HG02571 (cell line): Measurements from ENCODE around the gene UBE2Q1.
"Not testable (repeated sequence)": the region's sequence is repeated elsewhere in the genome, so short reads cannot be mapped to it uniquely, and the experiment has no call there.

Source experiments
- ATAC-seq: cut with Tn5 transposase; IDR thresholded peaks from one replicate; pipeline ENCODE4 v1.9.1; 2021; ENCODE audit warnings: mild to moderate bottlenecking, moderate library complexity; ENCODE audit not compliant: unreplicated experiment

Gene UBE2Q1

DNA sequence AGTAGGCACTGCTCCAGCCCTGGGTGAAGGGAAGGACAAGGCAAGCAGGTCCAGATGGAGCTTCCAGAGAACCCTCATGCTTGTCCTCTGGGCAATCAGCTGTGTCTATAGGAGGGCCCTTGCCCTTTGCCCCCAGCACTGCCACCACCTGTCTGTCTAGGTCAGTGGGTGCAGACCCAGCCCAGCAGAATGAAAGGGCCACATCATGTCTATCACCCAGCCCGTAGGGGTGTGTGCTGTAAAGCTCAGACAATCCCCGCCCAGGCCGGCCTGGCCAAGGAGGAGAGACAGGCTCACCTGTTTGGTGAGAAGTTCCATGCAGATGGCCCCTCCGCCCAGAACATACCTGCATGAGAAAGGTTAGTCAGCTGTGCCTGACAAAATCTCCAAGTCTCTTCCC lies 7.0 kb downstream of the UBE2Q1 start:
- no peak for ATAC-seq

DNA sequence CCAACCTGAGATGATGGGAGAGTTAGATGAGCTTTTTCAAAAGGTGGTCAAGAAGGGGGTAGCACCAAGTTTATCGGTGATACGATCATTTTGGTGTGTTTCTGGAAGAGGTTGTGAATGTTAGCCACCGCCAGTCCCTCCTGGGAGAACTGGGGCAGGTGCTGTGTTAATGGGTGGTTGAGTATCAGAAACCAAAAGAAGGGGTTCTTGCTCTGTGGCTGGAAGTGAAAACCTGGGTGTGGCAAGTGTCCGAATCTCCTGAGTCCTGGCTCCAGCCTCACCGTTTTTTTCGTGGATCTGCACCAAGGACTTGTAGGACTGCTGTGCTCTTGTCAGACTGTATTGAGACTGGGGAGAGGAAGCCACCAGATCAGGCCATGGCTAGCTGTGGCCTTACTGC lies 7.8 kb downstream of the UBE2Q1 start:
- ATAC-seq = no peak

DNA sequence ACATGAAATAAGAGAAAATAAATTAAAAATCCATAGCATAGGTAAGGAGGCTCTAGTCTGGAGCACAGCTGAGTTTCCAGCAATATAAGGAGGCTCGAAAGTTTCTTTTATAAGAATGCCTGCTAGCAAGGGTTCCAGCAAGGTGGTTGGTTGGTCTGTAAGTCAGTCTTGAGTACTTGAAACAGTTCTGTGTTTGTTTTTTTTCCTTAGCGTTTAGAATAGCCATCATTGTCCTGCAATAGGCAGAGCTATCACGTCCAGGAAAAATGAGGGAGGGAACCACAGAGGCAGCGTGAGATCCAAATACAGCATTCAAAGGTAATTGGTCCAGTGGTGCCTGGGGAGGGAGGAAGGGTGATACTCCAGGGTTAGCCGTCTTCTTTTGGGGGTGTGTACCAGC lies 8.4 kb downstream of the UBE2Q1 start:
- no peak for ATAC-seq

DNA sequence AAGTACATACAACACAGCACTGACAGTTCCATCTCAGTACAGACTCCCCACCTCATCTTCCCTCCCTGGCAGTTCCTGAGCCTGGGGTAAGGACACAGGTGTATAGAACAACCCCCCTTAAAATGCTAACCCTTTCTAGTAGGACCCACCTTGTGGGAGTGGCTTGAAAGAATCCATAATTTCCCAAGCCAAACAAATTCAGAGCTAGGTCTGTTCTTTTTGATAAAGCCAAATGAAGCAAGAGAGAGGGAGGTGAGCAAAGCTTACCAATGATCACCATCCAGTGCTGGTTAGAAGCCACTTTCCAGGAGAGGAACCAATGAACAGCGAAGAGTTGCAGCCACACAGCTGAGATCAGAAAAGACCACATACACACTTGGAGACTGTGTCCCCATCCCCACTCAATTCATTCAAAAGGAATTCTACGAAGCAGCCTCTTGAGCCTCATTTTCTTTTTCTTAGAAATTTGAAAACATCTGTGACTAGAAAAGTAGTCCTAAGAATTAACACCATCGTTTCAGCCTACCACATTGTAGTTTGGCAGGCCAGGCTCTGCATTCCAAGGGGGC lies 9.2 kb downstream of the UBE2Q1 start:
- no peak for ATAC-seq

DNA sequence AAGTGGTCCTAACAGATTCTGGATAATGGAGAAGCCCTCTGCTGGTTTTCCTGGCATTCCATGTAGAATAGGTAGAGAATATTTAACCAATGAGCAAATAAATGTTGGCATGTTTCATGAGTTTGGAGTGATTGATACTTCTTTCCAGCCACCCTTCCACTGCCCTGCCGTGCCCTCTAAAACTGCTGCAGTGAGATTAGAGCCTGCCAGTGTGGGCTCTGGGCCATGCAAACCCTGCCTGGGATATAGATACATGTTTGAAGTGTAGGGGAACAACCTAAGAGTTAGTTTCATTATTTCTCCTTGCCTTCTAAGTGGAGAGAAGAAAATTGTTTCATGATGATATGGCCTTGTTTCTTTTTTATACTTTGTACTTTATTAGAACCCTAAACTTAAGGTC lies 10.4 kb downstream of the UBE2Q1 start:
- ATAC-seq = no peak

DNA sequence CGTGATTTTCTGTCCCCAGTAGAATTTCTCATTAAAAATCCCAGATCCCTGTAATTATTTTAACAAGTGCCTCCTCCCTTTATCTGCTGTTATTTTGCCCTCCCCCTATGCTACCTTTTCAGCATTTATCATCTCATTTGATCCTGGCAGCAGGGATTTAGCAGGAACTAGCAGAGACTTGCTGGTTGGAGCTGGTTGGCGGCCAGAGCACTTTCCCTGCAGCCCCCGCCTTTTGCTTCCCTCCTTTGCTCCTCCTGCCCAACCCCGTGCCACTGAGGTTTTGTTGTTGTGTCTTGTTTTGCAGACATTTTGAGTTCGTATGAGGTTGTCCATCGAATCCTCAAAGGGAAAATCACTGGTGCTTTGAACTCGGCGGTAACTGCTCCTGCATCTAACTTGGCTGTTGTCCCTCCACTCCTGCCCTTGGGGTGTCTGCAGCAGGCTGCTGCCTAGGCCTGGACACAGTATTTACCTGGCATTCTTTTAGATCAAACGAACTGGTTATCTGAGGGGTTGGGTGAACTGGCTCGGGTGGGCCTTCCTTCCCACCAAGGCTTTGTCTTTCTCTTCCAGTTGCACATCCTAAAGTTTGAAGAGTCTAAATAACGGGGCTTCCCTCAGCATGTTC lies 11.2 kb downstream of the UBE2Q1 start:
- ATAC-seq = no peak

DNA sequence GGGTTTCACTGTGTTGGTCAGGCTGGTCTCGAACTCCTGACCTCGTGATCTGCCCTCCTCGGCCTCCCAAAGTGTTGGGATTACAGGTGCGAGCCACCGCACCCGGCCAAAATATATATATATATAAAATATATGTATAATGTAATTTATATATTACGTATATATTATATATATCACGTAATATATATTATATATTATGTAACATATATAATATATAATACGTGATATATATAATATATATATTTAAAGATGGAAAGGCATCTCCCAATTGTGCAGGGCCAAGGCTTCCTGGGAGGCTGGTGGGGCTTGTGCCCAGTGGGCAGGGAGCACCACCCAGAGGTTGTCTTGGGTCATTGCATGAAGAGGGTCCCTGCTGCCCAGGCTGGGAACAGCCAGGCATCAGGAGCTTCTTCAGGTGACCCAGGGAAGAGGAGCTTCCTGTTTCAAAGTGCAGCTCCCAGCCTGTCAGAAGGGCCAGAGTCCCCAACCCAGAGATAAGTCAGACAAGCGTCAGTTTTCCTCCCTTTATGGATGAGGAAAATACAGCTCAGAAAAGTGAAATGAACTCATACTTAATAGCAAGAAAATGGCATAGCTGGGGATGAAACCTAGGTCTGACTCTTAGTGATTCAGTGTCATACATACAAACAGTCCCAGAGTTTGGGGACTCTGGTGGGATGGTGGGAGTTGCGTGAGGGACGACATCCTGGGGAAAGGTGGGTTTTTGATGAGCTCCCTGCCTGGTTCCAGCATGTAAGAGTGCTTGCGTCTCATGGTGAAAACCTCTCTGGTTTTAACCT lies 12.0 kb downstream of the UBE2Q1 start:
- ATAC-seq = no peak

DNA sequence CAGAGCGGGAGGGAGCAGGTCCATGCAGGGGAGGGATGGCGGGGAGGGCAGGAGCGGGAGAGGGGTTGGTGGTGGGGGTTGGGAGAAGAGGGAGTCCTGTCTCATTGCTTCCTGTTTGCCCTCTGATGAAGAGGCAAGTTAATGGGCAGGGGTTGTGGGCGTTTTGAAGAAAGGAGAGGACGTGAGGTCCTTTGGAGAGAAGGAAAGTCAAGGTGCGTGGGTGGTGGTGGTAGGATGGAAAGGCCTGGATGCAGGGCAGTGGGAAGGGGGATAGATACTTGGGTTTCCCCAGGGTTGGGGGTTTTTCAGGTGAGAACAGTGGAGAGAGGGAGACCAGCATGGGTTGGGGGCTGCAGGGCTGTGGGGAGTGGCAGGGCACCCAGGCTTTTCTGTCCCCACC lies 17.2 kb downstream of the UBE2Q1 start:
- no peak for ATAC-seq

DNA sequence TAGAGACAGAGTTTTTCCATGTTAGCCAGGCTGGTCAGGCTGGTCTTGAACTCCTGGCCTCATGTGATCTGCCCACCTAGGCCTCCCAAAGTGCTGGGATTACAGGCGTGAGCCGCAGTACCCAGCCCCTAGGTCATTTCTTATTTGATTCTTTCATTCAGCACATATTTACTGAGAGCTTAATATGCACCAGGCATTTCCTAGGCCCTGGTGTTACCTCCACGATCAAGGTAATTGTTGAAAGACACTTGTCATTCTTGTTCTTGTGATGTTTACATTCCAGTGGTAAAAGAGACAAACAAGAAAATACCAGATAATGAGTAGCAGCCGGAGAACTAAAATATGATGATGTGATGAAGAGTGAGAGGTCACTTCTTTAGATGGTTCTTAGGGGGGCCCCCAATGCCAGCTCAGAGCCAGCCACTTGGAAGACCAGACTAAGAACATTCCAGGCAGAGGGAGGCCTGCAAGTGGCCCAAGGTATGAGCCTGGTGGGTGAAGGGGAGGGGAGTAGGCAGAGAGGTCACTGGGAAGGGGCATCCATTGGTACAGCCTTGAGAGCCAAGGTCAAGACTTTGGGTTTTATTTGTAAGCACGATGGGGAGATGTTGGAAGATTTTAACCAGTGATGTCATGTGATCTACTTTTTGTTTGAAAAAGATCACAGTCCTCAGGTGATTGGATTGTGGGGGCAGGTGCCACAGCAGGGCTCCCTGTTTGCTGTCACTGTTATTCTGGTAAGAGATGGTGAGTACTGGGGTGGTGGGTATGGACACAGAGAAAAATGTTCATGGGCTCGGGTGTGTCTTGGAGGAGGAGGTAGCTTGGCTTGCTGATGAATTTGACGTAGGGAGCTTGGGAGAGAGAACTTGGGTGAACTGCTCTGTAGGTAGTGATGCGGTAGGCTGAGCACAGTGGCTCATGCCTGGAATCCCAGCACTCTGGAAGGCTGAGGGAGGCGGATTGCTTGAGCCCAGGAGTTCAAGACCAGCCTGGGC lies 18.7 kb downstream of the UBE2Q1 start:
- ATAC-seq = no peak

DNA sequence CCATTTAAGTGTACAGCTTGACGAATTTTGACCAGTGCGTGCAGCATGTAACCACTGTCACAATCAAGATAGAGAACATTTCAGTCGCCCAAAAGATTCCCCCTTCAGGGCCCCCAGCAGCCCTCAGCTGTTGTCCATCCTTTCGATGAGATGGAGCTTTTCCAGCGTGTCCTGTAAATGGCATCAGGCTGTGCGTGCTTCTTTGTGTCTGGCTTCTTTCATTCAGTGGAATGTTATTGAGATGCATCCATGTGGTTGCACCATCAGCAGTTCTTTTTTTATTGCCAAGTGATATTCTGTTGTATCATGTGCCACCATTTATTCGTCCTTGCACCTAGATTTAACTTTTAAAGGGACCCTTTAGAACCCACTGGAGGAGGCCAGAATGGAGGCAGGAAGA lies 21.9 kb downstream of the UBE2Q1 start:
- ATAC-seq = no peak

DNA sequence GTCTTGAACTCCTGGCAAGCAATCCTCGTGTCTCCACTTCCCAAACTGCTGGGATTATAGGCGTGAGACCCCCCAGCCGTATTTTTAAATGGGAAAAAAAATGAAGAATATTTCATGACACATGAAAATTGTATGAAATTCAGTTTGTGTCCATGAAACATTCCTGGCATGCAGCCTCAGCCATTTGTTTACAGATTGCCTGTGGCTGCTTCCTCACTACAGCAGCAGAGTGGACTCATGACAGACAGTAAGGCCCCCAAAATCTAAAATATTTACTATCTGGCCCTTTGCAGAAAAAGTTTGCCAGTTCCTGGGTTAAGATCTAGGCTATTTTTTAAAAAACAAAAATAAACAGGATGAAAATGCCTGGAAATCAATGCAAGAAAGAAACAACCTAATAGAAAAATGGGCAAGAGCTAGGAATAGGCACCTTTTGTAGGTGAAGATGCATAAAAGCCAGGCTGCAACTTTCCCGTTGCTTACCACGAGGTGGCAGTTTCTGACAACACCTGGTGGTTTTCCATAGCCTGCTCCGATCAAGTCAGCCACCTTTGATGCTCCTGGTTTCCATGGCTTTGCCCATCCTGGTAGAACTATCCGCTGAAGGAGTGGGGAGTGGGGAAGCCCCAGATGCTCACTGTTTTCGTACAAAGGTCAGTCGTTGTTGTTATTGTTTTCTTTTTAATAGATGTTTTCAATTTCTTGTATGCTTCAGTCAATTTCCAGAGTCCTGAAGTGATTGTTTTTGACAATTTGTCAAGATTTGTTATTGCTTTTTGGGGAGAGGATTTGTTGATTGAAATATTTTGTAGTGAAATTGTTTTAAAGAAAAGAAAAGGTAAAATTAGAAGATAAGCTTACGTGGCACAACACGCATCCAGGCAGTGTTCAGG lies 24.3 kb downstream of the UBE2Q1 start:
- no peak for ATAC-seq

DNA sequence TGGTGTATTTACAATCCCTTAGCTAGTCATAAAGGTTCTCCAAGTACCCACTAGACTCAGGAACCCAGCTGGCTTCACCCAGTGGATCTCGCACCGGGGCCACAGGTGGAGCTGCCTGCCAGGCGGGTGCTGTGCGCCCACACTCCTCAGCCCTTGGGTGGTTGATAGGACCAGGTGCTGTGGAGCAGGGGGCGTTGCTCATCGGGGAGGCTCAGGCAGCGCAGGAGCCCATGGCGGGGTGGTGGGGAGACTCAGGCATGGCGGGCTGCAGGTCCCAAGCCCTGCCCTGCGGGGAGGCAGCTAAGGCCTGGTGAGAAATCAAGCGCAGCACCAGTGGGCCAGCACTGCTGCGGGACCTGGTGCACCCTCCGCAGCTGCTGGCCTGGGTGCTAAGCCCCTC lies 26.5 kb downstream of the UBE2Q1 start:
- not testable (repeated sequence) for ATAC-seq

DNA sequence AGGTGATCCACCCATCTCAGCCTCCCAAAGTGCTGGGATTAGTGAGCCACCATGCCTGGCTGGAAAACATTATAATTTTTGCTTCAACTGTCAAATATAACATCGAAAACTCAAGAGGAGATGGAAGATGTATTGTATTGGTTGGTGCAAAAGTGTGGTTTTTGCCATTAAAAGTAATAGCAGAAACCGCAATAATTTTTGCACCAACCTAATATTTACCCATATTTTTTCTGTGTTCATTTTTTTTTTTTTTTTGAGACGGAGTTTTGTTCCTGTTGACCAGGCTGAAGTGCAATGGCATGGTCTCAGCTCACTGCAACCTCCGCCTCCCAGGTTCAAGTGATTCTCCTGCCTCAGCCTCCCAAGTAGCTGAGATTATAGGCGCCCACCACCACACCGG lies 29.2 kb downstream of the UBE2Q1 start:
- no peak for ATAC-seq

DNA sequence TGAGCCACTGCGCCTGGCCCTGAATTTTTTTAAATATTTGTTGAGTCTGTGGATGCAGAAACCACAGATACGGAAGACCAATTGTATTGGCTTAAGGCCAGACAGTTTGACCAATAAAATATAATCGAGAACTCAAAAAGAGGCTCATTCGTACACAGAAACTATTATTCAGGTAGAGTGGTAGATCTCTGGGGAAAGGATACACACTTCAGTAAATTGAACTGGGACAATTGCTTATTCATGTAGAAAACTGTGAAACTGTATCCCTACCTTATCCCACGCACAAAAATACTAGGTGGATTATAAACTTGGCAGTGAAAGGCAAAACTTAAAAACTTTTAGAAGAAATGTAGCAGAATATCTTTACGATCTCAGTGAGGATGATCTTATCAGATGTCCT lies 31.3 kb downstream of the UBE2Q1 start:
- ATAC-seq = no peak

DNA sequence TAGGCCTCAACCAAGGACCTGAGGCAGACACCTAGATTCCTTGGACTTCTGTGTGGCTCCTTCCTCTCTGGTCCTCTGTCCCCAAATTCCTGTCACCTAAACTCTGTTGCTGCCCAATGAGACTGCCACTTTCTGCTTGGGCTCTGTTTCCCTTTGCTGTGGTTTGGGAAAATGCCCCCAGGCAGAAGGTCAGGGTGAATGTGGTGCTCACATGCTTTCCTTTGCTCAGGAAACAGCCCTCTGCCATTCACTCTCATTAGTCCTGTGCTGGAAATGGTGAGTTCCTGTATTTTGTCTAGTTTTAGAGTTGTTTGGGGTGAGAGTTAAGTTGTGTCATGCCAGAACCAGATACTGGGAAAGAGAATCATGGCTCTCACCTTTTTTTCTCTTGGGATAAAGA lies 33.6 kb downstream of the UBE2Q1 start:
- ATAC-seq = no peak

DNA sequence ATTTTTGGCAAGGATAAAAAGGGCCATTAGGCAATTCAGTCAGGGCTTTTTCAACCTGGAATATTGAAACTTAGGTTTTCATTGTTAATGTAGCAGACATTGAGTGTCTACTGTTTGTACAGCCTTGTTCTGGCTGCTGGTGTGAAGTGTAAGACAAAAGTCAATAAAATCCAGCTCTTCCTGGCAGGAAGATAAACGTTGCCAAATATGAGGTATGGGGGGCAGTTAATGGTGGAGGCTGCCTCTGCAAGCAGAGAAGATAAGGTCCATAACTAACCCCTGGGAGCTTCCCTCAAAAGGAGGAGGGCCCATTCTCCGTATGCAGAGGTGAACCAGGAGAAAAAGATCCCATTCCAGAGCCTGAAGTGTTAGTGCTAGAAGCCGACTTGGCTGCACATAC lies 36.8 kb downstream of the UBE2Q1 start:
- ATAC-seq = no peak

DNA sequence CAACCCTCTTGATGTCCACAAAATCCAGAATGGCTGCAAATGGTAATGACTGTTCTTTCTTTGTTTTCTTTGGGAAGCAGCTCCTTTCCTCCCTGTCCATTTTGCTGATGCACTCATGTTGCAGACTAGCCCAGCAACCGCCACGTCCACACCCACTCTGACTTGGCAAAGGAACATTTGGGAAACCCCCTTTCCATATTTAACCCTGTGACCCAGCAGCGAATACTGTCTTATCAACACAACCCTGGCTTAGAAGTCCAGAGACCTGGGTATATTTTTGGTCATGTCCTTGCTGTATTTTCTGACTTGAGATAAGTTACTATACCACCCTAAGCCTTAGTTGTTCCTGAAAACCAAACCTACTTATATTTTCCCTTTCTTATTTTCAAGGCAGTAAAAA lies 38.1 kb downstream of the UBE2Q1 start:
- no peak for ATAC-seq

DNA sequence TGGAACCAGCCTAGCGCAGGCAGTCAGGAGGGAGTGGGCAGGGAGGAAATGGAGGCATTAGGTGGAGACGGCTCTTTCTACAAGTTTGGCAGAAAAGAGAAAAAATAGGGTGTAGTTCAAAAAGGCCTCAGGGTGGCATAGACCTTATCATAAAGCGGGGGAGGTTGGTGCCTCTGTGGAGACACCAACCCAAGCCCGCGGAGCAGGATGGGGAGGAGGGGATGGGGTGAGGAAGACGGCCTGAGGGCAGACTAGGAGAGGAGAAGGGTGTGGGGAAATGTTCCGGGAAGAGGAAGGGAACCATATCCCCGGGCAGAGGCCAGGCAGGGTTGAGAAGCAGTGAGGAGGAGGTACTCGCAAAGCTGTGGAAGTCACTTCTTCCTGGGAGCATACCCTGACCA lies 38.9 kb downstream of the UBE2Q1 start:
- no peak for ATAC-seq

DNA sequence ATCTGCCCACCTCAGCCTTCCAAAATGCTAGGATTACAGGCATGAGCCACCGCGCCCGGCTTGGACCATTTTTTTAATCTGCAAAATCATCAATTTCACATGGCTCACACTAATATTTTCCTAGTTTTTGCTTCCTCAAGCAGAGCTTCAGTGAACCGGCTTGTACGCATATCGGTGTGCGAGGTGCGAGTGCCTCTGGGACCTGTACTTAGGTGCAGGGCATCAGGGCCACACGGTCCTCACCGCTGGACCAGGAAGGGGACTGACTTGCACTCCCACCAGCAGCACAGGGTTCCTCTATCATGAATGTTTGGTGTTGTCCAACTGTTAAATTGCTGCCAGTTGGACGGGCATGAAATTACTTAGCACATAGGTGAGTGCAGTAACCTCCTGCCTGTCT lies 40.8 kb downstream of the UBE2Q1 start:
- no peak for ATAC-seq

DNA sequence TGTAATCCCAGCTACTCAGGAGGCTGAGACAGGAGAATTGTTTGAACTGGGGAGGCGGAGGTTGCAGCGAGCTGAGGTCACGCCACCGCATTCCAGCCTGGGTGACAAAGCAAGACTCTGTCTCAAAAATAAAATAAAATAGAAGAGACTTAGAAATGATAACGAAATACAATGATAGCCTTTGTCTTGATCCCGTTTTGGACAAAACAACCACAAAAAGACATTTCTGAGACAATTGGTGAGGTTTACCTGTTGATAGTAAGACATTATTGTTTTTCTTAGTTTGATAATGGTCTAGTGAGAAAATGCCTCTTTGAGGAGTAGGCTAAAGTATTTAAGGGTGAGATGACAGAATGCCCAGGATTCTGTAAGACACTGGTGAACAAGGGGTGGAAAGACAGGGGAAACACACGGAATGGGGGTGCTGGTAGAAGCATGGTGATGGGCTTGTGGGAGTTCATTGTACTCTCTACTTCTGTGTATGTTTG lies 44.4 kb downstream of the UBE2Q1 start:
- no peak for ATAC-seq
